NCI-H460 (cell line): ENCODE data around the gene PLCB3. TPM values are rescaled to one million over a fixed set of nuclear protein-coding genes. Genes with fewer than 3 reads are reported as not detected.
A peak's percentile ranks its signal among the peaks of the same experiment; 100 is the strongest.
"Not testable (repeated sequence)": the region's sequence is repeated elsewhere in the genome, so short reads cannot be mapped to it uniquely, and the experiment has no call there.

ENCODE experiments used
- DNase-seq: peaks from one replicate; pipeline ENCODE4 v3.0.0-alpha.2; 2016; ENCODE audit warnings: low read depth; ENCODE audit errors: extremely low read depth
- small RNA-seq, 2 experiments: library from RNA; depleted of rRNA; stranded (forward); fragments of <200 nt; gene quantifications; one replicate each; pipeline ENCODE3, GENCODE V24; 2014
- total RNA-seq: library from RNA; depleted of rRNA; stranded (reverse); fragments of >200 nt; shearing (Covaris generic); gene quantifications from 2 replicates; pipeline ENCODE4 v1.2.3, GENCODE V29; 2014; rRNA removed

The PLCB3 gene
- total RNA-seq, 1 experiment from 2014 or later: 16.2 TPM

- not testable (repeated sequence) for DNase-seq
Measured at GRCh38 chr11:64315667-64316526, 64.6 kb downstream of the PLCB3 start.

DNA sequence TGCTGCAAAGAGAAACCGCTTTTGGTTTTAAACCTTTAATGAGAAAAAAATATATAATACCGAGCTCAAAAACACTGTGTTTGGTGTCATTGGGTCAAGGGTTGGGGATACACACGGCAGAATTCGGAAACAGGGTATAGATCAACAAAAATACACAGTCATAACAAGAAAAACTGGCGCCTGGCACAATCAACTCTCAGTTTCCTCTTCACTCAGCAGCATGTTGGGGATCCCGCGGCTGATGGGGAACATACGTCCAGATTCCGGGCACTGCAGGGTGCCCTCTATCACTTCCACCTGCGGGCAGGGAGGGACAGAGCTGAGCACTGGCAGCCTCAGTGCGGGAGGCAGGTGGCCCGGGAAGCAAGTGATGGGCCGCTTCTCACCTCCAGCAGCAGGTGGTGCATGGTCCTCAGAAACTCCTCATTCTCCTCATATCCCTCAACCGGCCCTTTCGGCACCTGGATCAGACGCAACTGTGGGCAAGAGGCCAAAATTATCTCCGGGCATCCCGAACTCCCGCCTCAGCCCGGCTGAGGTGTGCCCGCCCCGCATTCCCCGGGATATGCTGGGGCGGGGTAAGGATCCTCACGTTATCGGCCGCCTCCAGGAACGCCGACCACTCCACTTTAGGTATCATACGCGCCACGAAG, 65.5 kb downstream of the PLCB3 start:
- DNase-seq: no peak

GRCh38 chr11:64317325-64317960, 66.1 kb downstream of the PLCB3 start, which contains the start of gene TRMT112:
TRMT112 (minus strand) TSS chr11:64317559; CDS start chr11:64317526, 33 bp downstream.
- DNase-seq: peak; percentile 96

- peak; percentile 94 for DNase-seq
Measured at GRCh38 chr11:64317961-64318765, 66.8 kb downstream of the PLCB3 start, which contains the start of gene PRDX5. PRDX5 (plus strand) TSS chr11:64318121; CDS start chr11:64318216, 95 bp downstream.

Small RNAs within 50 kb of the gene (small RNA-seq; reads per million reads assigned to genes)
- gene RF00019: 0 reads per million in 2 experiments

Other genes with a start within 250 kb of the PLCB3 start
- 2.7 and 3.0 TPM in 2 replicates for gene FLRT1, start 215.6 kb upstream of the PLCB3 start, total RNA-seq
- 29.3 and 32.2 TPM in 2 replicates for gene MACROD1, start 85.4 kb upstream of the PLCB3 start, total RNA-seq
- gene STIP1, start 65.4 kb upstream of the PLCB3 start, total RNA-seq: 147 and 154 TPM in 2 replicates
- gene FERMT3, start 44.8 kb upstream of the PLCB3 start, total RNA-seq: 55.8 and 60.2 TPM in 2 replicates
- gene TRPT1, start 25.3 kb upstream of the PLCB3 start, total RNA-seq: 14.5 and 19.4 TPM in 2 replicates
- gene NUDT22, start 25.3 kb upstream of the PLCB3 start, total RNA-seq: 24.6 and 27.5 TPM in 2 replicates
- gene DNAJC4, start 21.0 kb upstream of the PLCB3 start, total RNA-seq: 7.9 and 8.7 TPM in 2 replicates
- gene VEGFB, start 16.9 kb upstream of the PLCB3 start, total RNA-seq: 8.7 and 10.9 TPM in 2 replicates
- gene FKBP2, start 10.4 kb upstream of the PLCB3 start, total RNA-seq: 57.6 and 61.0 TPM in 2 replicates
- gene PPP1R14B, start 4.6 kb upstream of the PLCB3 start, total RNA-seq: 184 and 245 TPM in 2 replicates
- gene BAD, start 33.1 kb downstream of the PLCB3 start, total RNA-seq: 66.2 and 68.0 TPM in 2 replicates
- 16.4 and 20.0 TPM in 2 replicates for gene GPR137, start 34.3 kb downstream of the PLCB3 start, total RNA-seq
- gene KCNK4, start 39.8 kb downstream of the PLCB3 start, total RNA-seq: 0.10 TPM in 1 of 2 replicates, not detected in the other
- gene CATSPERZ, start 48.8 kb downstream of the PLCB3 start, total RNA-seq: 0.59 and 2.0 TPM in 2 replicates
- gene ESRRA, start 54.0 kb downstream of the PLCB3 start, total RNA-seq: 42.2 and 52.8 TPM in 2 replicates
- 202 and 230 TPM in 2 replicates for gene TRMT112, start 66.0 kb downstream of the PLCB3 start, total RNA-seq
- gene PRDX5, start 66.6 kb downstream of the PLCB3 start, total RNA-seq: 205 and 210 TPM in 2 replicates
- 2.8 and 3.7 TPM in 2 replicates for gene CCDC88B, start 88.7 kb downstream of the PLCB3 start, total RNA-seq
- gene RPS6KA4, start 107.6 kb downstream of the PLCB3 start, total RNA-seq: 15.1 and 16.8 TPM in 2 replicates